PFSK-1 (cell line): ENCODE results near the gene USP2.

Experiments
- FOXP2 ChIP-seq: optimal IDR thresholded peaks from 2 replicates; pipeline ENCODE3; 2011; ENCODE audit warnings: borderline replicate concordance, control low read depth, inconsistent platforms; ENCODE audit not compliant: insufficient read depth; ENCODE audit errors: extremely low read length, extremely low read depth
- POLR2AphosphoS5 ChIP-seq: IDR thresholded peaks from 2 replicates; pipeline ENCODE4 v1.6.1; 2012; ENCODE audit warnings: low read depth, mild to moderate bottlenecking, control low read depth, low read length, moderate library complexity
- SIN3A ChIP-seq: IDR thresholded peaks from 2 replicates; pipeline ENCODE4 v1.6.1; 2012; ENCODE audit warnings: mild to moderate bottlenecking, low read length, moderate library complexity, borderline replicate concordance; ENCODE audit not compliant: insufficient read depth
- TAF1 ChIP-seq: IDR thresholded peaks from 2 replicates; pipeline ENCODE4 v1.6.1; 2012; ENCODE audit warnings: low read length, control low read depth, borderline replicate concordance; ENCODE audit not compliant: insufficient read depth
- TF ChIP-seq, protein P1 (sequence below), 2 experiments: IDR thresholded peaks; 2 replicates each; pipeline versions ENCODE4 v1.6.1 to v1.8.0; 2011 to 2012; ENCODE audit warnings: low read depth in 2 of 2, low read length in 2 of 2, control low read depth in 1 of 2, inconsistent platforms in 1 of 2, mild to moderate bottlenecking in 1 of 2, moderate library complexity in 1 of 2; ENCODE audit not compliant: insufficient read depth in 1 of 2

USP2 gene

DNA sequence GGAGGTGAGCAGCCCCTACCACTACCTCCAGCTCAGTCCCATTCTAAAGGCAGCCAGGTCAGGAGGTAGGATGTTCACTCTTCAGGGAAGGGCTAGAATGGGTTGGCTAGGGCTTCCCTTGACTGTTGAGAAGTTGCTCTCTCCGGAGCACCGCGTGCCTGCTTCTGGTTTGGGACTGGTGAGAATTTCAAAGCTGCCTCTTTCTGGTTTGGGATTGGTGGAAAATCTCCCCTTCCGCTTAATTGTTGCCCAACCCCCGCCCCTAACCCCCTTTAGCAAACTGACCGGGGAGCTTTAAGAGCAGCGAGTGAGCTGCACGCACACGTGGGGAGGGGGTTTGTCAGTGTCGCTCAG is 686 bp downstream of the USP2 start:
- TF ChIP-seq TAF1 (no peak), POLR2AphosphoS5 (no peak), SIN3A (no peak), FOXP2 (no peak)
- TF ChIP-seq, protein P1, sequence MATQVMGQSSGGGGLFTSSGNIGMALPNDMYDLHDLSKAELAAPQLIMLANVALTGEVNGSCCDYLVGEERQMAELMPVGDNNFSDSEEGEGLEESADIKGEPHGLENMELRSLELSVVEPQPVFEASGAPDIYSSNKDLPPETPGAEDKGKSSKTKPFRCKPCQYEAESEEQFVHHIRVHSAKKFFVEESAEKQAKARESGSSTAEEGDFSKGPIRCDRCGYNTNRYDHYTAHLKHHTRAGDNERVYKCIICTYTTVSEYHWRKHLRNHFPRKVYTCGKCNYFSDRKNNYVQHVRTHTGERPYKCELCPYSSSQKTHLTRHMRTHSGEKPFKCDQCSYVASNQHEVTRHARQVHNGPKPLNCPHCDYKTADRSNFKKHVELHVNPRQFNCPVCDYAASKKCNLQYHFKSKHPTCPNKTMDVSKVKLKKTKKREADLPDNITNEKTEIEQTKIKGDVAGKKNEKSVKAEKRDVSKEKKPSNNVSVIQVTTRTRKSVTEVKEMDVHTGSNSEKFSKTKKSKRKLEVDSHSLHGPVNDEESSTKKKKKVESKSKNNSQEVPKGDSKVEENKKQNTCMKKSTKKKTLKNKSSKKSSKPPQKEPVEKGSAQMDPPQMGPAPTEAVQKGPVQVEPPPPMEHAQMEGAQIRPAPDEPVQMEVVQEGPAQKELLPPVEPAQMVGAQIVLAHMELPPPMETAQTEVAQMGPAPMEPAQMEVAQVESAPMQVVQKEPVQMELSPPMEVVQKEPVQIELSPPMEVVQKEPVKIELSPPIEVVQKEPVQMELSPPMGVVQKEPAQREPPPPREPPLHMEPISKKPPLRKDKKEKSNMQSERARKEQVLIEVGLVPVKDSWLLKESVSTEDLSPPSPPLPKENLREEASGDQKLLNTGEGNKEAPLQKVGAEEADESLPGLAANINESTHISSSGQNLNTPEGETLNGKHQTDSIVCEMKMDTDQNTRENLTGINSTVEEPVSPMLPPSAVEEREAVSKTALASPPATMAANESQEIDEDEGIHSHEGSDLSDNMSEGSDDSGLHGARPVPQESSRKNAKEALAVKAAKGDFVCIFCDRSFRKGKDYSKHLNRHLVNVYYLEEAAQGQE (IDR thresholded peaks at IDR 0.05; ENCODE audit: insufficient read depth in 1 of 2, low read depth in 2 of 2, low read length in 2 of 2) = no peak

DNA sequence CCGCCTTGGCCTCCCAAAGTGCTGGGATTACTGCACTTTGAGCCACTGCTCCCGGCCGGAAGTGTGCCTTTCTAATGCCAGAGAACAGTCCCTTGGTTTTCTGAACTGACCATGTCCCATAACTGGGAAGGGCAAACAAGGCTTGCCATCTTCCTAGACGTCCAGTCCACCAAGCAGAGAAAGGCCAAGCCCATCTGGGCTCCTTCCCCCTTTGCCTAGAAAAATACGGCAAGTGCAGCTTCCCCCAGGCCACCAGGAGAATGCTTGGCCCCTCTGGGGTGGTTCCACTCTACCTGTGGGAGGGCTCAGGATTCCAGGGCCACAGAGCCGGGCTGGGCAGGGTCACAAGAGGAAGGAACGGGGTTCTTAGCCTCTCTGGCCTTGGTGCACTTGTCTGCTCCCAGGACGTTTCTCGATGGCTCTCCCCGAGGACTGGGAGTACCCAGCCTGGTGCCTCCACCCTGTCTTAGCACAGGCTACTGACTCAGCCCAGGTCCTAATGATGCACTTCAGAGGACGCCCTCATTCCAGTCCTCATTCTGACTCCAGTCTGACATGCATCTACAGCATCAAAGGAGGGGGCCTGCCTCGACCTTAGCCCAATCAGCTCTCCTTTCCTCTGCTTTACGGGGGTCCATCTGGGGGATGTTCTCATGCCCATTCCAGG is 1.2 kb downstream of the USP2 start:
- TF ChIP-seq FOXP2 (no peak), TAF1 (no peak), POLR2AphosphoS5 (no peak), SIN3A (no peak)
- TF ChIP-seq, protein P1 (IDR thresholded peaks at IDR 0.05; ENCODE audit: insufficient read depth in 1 of 2, low read depth in 2 of 2, low read length in 2 of 2) = no peak

DNA sequence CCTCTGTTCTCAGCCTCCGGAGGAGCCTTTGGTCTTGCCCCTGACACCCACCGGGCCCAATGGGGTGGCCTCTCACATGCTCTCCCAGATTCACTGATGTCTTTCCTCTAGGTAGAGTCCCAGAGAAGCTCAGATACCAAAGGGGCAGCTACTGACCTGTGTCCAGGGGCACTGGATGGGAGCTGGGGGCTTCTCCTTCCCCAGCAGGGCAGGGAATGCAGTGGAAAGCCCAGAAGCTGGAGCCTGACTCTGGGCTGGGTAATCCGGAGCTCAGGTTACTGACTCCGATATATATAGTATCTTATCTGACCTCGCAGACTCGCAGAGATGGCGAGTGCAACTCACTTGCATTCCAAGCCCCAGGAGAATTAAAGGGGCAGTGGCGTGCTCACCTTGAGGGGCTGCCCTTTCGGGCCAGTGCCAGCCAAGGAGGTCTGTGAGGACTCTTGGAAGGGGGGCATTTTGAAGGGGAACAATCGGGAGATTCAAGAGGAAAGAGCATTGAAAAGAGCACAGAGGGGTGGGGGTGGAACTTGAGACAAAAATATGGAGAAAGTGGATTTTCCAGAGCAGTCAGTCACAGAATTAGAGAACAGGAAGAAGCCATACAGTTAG is 2.5 kb downstream of the USP2 start:
- TF ChIP-seq, protein P1 (IDR thresholded peaks at IDR 0.05; ENCODE audit: insufficient read depth in 1 of 2, low read depth in 2 of 2, low read length in 2 of 2) = no peak
- TF ChIP-seq SIN3A (no peak), FOXP2 (no peak), POLR2AphosphoS5 (no peak)

DNA sequence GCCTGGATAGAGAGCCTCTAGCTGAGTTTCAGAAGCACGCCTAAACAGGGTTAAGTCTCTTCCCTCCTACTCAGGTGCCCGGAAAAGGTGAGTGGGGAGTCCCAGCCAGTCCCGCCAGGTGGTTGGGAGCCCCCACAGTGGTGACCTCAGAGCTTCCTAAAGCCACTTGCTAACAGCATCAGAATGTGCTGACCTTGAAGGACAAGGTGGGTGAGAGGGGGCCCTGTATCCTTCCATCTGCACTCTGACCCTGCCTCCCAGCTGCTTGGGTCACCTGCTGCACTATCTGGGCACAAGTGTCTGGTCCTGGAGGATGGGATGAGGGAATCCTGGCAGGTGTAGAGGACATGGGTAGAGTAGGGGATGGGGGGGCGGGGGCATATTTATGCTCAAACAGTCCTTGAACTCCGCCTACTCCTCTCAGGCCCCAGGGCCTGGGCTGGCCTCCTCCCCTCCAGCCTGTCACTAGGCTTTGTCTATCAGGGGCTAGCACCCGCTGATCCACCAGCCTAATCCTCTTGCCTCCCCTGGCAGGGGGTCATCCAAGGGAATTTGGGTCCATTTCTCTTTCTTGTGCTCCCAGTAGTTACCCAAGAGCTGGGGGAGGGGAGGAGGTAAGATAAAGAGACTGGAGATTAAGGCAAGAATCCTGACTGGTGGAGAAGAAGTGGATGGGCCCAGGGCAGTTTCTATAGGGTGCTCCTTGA is 3.4 kb downstream of the USP2 start:
- TF ChIP-seq, protein P1 (IDR thresholded peaks at IDR 0.05; ENCODE audit: insufficient read depth in 1 of 2, low read depth in 2 of 2, low read length in 2 of 2) = no peak
- TF ChIP-seq SIN3A (no peak), FOXP2 (no peak), TAF1 (no peak), POLR2AphosphoS5 (no peak)
